Activated CD4-positive, alpha-beta memory T cell treated with anti-CD3 and anti-CD28 coated beads, Interleukin-2, amount 10 ng/mL, durations not matched to agents 7 days and 5 days (primary cell): ENCODE measurements around the gene TCEAL7. TPM values are rescaled to one million over a fixed set of nuclear protein-coding genes. Genes with fewer than 3 reads are reported as not detected.
A peak's percentile ranks its signal among the peaks of the same experiment; 100 is the strongest.
"Not testable (repeated sequence)": the region's sequence is repeated elsewhere in the genome, so short reads cannot be mapped to it uniquely, and the experiment has no call there.

Experiments used
- CTCF ChIA-PET: fragments of 350-600 bp; sonication (Branson Sonifier 250); formaldehyde crosslinking; loops from one replicate; lab custom pipeline; 2021; ENCODE audit warnings: antibody characterized with exemption, inconsistent platforms; lab: Charles Lee
- POLR2A ChIA-PET: fragments of 350-600 bp; sonication (Branson Sonifier 250); formaldehyde crosslinking; loops from one replicate; lab custom pipeline; 2021; ENCODE audit warnings: antibody characterized with exemption; lab: Charles Lee
- DNase-seq: peaks from one replicate; pipeline ENCODE4 v3.0.0-alpha.2; 2020
- H3K27ac Mint-ChIP-seq: one replicate; pipeline ENCODE4 v1.8.0; 2021; ENCODE audit warnings: mild to moderate bottlenecking, mixed read lengths
- H3K27me3 Mint-ChIP-seq: one replicate; pipeline ENCODE4 v1.8.0; 2021; ENCODE audit warnings: mixed read lengths
- H3K36me3 Mint-ChIP-seq: one replicate; pipeline ENCODE4 v1.8.0; 2021; ENCODE audit warnings: low read depth, mixed read lengths
- H3K4me1 Mint-ChIP-seq: one replicate; pipeline ENCODE4 v1.8.0; 2021; ENCODE audit warnings: mixed read lengths
- H3K4me3 Mint-ChIP-seq: one replicate; pipeline ENCODE4 v1.8.0; 2021; ENCODE audit warnings: mild to moderate bottlenecking, mixed read lengths
- H3K9me3 Mint-ChIP-seq: one replicate; pipeline ENCODE4 v1.8.0; 2021; ENCODE audit warnings: mixed read lengths
- total RNA-seq, 2 experiments: library from RNA; stranded (reverse); gene quantifications; one replicate each; pipeline ENCODE4 v1.2.3, GENCODE V29; 2021

Gene TCEAL7
- total RNA-seq, 2 experiments from 2014 or later, result not detected

GRCh38 chrX:103356130-103356798, 26.2 kb downstream of the TCEAL7 start, which contains the start of gene TCEAL9:
TCEAL9 (plus strand) TSS chrX:103356506; CDS start chrX:103357685, 1,179 bp downstream.
- peak within 1 kb of the TSS; percentile 68 for H3K4me3 Mint-ChIP-seq
- H3K9me3 Mint-ChIP-seq, result no peaks in the 10 kb centered on the region
- peaks cover 7% of the 10 kb centered on the region for H3K4me1 Mint-ChIP-seq
- H3K27ac Mint-ChIP-seq, result no peak within 1 kb of the TSS
- no peaks in the 10 kb centered on the region for H3K36me3 Mint-ChIP-seq
- H3K27me3 Mint-ChIP-seq, result peaks cover 3% of the 10 kb centered on the region
- ChIA-PET POLR2A (no interaction called here), CTCF (interaction anchor here (1.0 kb wide), 1 partner anchor 108 kb away, joined by 3 read pairs; no protein-coding TSS in a partner anchor)
- no peak for DNase-seq

- no peak overlapping the region for H3K27ac Mint-ChIP-seq
- peaks cover 3% of the 10 kb centered on the region for H3K27me3 Mint-ChIP-seq
- ChIA-PET POLR2A (no interaction called here), CTCF (no interaction called here)
- no peaks in the 10 kb centered on the region for H3K9me3 Mint-ChIP-seq
- H3K4me3 Mint-ChIP-seq, result peak overlapping the region; percentile 68
- no peak for DNase-seq
- H3K36me3 Mint-ChIP-seq, result no peaks in the 10 kb centered on the region
- peaks cover 7% of the 10 kb centered on the region for H3K4me1 Mint-ChIP-seq
Observed at GRCh38 chrX:103356858-103357257, 26.8 kb downstream of the TCEAL7 start.

- CTCF ChIA-PET, result no interaction called here
Observed at GRCh38 chrX:103357871-103358270, 27.8 kb downstream of the TCEAL7 start.

GRCh38 chrX:103359605-103360004, 29.6 kb downstream of the TCEAL7 start:
- CTCF ChIA-PET, H3K9me3 Mint-ChIP-seq, H3K36me3 Mint-ChIP-seq, H3K27ac Mint-ChIP-seq, H3K4me1 Mint-ChIP-seq, POLR2A ChIA-PET, H3K27me3 Mint-ChIP-seq, H3K4me3 Mint-ChIP-seq, DNase-seq: not testable (repeated sequence)

More at GRCh38 chrX:103357871-103358270, 27.8 kb downstream of the TCEAL7 start:
- POLR2A ChIA-PET, result no interaction called here
- Mint-ChIP-seq H3K27me3 (peaks cover 3% of the 10 kb centered on the region), H3K9me3 (no peaks in the 10 kb centered on the region), H3K27ac (no peak overlapping the region), H3K4me1 (peaks cover 7% of the 10 kb centered on the region), H3K4me3 (no peak overlapping the region), H3K36me3 (no peaks in the 10 kb centered on the region)
- DNase-seq, result no peak

- ChIA-PET POLR2A (no interaction called here), CTCF (no interaction called here)
- no peak overlapping the region for H3K27ac Mint-ChIP-seq
Observed at GRCh38 chrX:103360092-103360491, 30.1 kb downstream of the TCEAL7 start.

GRCh38 chrX:103360916-103361315, 30.9 kb downstream of the TCEAL7 start:
- H3K27me3 Mint-ChIP-seq, result no peaks in the 10 kb centered on the region
- ChIA-PET POLR2A (no interaction called here), CTCF (interaction anchor here (1.2 kb wide), 1 partner anchor 103 kb away, joined by 3 read pairs; no protein-coding TSS in a partner anchor)
- H3K36me3 Mint-ChIP-seq, result no peaks in the 10 kb centered on the region
- no peak for DNase-seq
- no peaks in the 10 kb centered on the region for H3K9me3 Mint-ChIP-seq
- H3K4me3 Mint-ChIP-seq, result no peak overlapping the region
- peaks cover 5% of the 10 kb centered on the region for H3K4me1 Mint-ChIP-seq
- H3K27ac Mint-ChIP-seq, result no peak overlapping the region

More at GRCh38 chrX:103360092-103360491, 30.1 kb downstream of the TCEAL7 start:
- Mint-ChIP-seq H3K9me3 (no peaks in the 10 kb centered on the region), H3K4me3 (no peak overlapping the region), H3K27me3 (no peaks in the 10 kb centered on the region), H3K36me3 (no peaks in the 10 kb centered on the region), H3K4me1 (peaks cover 7% of the 10 kb centered on the region)
- DNase-seq, result no peak

DNA sequence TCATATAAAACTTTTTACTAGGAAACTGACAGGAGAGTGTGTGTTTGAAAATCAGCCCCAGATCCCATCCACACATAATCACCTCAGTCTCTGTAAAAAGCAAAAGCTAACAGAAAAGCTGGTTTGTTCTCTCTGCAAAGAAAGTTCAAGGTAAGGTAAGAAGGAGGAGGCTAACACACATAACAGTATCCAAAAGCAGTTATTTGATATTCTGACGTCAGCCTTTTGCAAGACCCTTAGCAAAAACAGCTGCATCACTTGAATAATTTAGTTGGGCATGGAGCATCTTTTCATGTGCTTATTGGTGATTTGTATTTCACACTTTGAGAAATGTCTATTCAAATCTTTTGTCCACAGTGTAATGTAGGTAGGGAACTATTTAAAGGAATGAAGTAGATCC, 31.8 kb downstream of the TCEAL7 start:
- Mint-ChIP-seq H3K27ac (no peak overlapping the region), H3K36me3 (no peaks in the 10 kb centered on the region), H3K4me1 (no peaks in the 10 kb centered on the region), H3K4me3 (no peak overlapping the region), H3K9me3 (no peaks in the 10 kb centered on the region), H3K27me3 (no peaks in the 10 kb centered on the region)
- POLR2A ChIA-PET, result no interaction called here
- CTCF ChIA-PET, result interaction anchor here (1.2 kb wide), 1 partner anchor 102 kb away, joined by 3 read pairs; no protein-coding TSS in a partner anchor
- DNase-seq, result no peak

DNA sequence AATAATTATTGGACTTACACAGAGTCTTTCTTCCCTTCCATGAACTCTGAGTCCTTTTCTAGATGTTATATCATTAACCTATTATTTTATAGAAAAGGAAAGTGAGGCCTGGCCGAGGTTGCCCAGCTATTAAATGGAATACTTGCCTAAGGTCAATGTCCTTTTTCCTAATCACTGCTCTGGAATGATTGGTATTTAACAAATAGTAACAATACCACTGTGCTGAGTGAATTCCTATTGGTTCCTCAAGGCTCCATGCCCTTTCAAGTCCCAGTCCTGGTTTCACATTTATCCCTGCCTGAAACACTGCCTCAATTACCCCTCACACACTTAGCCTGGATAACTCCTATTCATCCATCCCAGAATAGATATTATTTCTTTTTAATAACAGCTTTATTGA, 32.4 kb downstream of the TCEAL7 start:
- H3K9me3 Mint-ChIP-seq, result no peaks in the 10 kb centered on the region
- POLR2A ChIA-PET, result no interaction called here
- H3K27me3 Mint-ChIP-seq, result no peaks in the 10 kb centered on the region

DNA sequence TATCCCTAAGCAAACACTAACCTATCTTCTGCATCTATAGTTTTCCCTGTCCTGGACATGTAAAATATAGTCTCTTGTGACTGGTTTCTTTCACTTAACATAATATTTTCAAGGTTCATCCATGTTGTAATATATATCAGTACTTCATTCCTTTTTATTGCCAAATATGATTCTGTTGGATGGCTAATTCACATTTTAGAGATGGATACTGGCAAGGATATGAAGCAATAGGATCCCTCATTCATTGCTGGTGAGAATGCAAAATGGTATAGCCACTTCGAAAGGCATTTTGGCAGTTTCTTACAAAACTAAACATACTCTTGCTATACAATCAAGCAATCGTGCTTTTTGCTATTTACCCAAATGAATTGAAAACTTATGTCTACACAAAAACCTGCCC, 33.0 kb downstream of the TCEAL7 start:
- POLR2A ChIA-PET, result no interaction called here
- Mint-ChIP-seq H3K9me3 (no peaks in the 10 kb centered on the region), H3K27ac (no peak overlapping the region), H3K4me1 (no peaks in the 10 kb centered on the region), H3K36me3 (no peaks in the 10 kb centered on the region), H3K4me3 (no peak overlapping the region), H3K27me3 (no peaks in the 10 kb centered on the region)
- no peak for DNase-seq
- CTCF ChIA-PET, result interaction anchor here (0.6 kb wide), 1 partner anchor 102 kb away, joined by 3 read pairs; no protein-coding TSS in a partner anchor

More for the DNA sequence above, 32.4 kb downstream of the TCEAL7 start:
- H3K4me3 Mint-ChIP-seq, result no peak overlapping the region
- H3K27ac Mint-ChIP-seq, result no peak overlapping the region
- no peaks in the 10 kb centered on the region for H3K36me3 Mint-ChIP-seq
- CTCF ChIA-PET, result no interaction called here
- no peak for DNase-seq
- no peaks in the 10 kb centered on the region for H3K4me1 Mint-ChIP-seq

DNA sequence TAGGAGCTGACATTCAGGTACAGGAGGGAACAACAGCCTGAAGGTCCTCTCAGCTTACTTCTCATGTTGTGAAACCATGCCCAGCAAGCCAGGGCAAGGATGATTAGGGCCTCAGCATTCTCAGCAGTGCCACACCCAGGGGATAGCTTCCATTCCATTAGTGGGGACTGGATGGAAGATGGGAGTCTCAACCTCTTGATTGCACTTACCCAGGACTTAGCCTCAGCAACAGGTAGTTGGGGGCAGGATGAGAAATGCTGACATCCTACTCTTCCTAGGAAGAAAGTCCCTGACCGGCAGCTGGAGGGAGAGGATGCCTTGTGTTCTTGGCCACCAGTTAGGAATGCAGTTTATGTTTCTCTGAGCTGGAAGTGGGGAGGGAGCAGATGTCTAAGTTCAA, 37.5 kb downstream of the TCEAL7 start:
- no peaks in the 10 kb centered on the region for H3K4me1 Mint-ChIP-seq

DNA sequence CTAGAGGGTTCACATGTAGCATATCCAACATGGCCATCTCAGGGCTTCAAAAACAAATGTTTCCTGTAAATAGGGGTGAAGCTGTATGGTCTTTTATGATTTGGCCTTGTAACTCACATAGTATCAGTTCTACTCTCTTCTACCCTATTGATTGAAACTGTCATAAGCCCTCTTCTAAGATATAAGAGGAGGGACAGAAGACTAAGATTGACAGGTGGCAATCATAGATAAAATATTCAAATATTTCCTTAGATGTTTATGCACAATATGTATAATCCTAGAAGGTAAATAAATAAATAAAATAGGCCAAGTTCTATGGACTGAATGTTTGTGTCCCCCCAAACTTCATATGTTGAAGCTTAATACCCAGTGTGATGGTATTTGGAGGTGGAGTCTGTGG, 39.4 kb downstream of the TCEAL7 start:
- CTCF ChIA-PET, result no interaction called here
- POLR2A ChIA-PET, result no interaction called here
- Mint-ChIP-seq H3K9me3 (no peaks in the 10 kb centered on the region), H3K27me3 (peaks cover 1% of the 10 kb centered on the region), H3K36me3 (no peaks in the 10 kb centered on the region), H3K27ac (no peak overlapping the region), H3K4me3 (no peak overlapping the region), H3K4me1 (no peaks in the 10 kb centered on the region)
- no peak for DNase-seq

More for the DNA sequence above, 37.5 kb downstream of the TCEAL7 start:
- H3K27ac Mint-ChIP-seq, result no peak overlapping the region
- H3K4me3 Mint-ChIP-seq, result no peak overlapping the region
- no peak for DNase-seq
- H3K36me3 Mint-ChIP-seq, result no peaks in the 10 kb centered on the region
- POLR2A ChIA-PET, result no interaction called here
- CTCF ChIA-PET, result interaction anchor here (1.4 kb wide), 1 partner anchor 96 kb away, joined by 6 read pairs; no protein-coding TSS in a partner anchor
- no peaks in the 10 kb centered on the region for H3K9me3 Mint-ChIP-seq
- peaks cover 1% of the 10 kb centered on the region for H3K27me3 Mint-ChIP-seq

DNA sequence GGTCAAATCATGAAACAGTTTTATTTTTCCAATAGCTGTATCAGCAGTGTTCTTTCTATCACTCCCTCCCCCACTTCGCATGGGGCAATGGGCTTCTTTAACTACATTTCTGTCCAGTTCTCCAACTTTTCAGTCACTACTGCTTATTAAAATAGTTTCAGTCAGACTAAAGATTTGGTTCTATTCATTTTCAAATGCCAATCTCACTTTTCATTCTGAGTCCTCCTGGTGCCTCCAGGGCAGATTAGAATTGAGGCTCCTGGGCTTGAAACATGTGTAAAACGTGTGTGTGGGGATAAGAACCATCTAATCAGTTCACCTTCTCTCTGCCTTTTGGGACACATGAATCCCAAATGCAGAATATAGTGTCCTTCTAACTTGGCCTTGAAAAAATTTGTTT, 42.8 kb downstream of the TCEAL7 start:
- H3K4me1 Mint-ChIP-seq, result peaks cover 6% of the 10 kb centered on the region
- H3K4me3 Mint-ChIP-seq, result no peak overlapping the region
- DNase-seq, result no peak
- ChIA-PET CTCF (no interaction called here), POLR2A (no interaction called here)
- H3K27ac Mint-ChIP-seq, result no peak overlapping the region
- H3K27me3 Mint-ChIP-seq, result peaks cover 1% of the 10 kb centered on the region
- no peaks in the 10 kb centered on the region for H3K36me3 Mint-ChIP-seq
- H3K9me3 Mint-ChIP-seq, result no peaks in the 10 kb centered on the region

DNA sequence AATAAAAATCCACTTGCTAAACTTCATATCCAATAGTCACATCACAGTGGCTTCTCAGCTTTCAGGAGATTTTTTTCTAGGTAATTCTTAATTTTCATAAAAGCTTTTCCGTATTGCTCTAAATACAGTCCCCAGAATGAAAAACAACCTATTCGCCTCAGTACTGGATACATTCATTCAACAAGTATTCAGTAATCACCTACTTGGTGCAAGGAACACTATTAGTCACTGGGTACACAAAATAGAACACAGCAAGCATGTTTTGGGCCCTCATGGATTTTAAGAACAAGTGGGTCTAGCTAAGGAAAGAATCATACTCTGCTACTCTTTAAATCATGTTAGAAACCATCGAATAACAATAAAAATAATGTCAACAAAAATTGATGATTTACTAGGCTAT, 43.5 kb downstream of the TCEAL7 start:
- no peak overlapping the region for H3K27ac Mint-ChIP-seq
- H3K9me3 Mint-ChIP-seq, result no peaks in the 10 kb centered on the region
- H3K4me1 Mint-ChIP-seq, result peaks cover 6% of the 10 kb centered on the region
- H3K36me3 Mint-ChIP-seq, result no peaks in the 10 kb centered on the region
- no peak for DNase-seq
- peaks cover 1% of the 10 kb centered on the region for H3K27me3 Mint-ChIP-seq
- CTCF ChIA-PET, result no interaction called here
- POLR2A ChIA-PET, result no interaction called here
- no peak overlapping the region for H3K4me3 Mint-ChIP-seq
